GM21447 (cell line): ENCODE data around the gene PRPH.

Experiments
- ATAC-seq: cut with Tn5 transposase; IDR thresholded peaks from one replicate; pipeline ENCODE4 v1.9.1; 2021; ENCODE audit not compliant: unreplicated experiment

Gene PRPH

DNA sequence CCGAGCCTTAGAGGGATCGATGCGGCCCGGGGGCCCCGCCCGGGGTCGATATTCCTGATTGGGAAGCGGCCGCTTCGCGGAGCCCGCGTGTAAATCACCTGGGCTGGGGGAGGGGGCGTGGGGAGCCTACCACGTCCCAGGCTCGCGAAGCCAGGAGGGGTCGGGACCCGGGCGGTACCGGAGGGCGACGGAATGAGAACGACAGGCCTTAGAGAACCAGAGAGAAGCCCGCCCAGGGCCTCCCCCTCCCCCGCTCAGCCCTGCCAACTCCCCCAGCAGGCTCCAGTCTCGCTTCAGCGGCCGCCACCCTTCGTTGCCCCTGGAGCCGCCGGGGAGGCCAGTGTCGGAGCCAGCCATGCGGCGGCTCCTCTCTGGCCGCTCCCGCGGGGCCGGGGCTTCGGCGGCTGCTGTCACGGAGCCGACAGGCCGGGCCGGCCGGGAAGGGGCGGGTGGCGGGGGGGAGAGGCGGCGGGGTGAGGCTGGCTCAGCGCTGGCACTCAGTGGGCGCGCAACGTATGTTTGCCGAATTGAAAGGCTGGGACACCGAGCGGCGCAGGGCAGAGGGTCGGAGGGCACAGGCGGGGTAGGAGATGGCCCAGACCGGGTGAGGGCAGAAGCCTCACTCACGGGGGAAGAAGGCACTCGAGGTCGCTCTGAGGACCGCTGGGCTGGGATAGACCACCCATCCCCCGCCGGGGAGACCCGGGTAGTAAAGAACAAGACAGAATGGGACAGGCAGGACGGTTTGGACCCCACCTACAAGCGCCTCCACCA is 50.3 kb downstream of the PRPH start:
- no peak for ATAC-seq

- no peak for ATAC-seq
Measured at GRCh38 chr12:49345825-49346658, 51.1 kb downstream of the PRPH start.

GRCh38 chr12:49346659-49347310 is 51.8 kb downstream of the PRPH start, which contains the start of gene DNAJC22:
Gene DNAJC22, plus strand, starts transcription at chr12:49346888. Its CDS starts 1,985 bp downstream, at chr12:49348873.
- ATAC-seq = no peak

DNA sequence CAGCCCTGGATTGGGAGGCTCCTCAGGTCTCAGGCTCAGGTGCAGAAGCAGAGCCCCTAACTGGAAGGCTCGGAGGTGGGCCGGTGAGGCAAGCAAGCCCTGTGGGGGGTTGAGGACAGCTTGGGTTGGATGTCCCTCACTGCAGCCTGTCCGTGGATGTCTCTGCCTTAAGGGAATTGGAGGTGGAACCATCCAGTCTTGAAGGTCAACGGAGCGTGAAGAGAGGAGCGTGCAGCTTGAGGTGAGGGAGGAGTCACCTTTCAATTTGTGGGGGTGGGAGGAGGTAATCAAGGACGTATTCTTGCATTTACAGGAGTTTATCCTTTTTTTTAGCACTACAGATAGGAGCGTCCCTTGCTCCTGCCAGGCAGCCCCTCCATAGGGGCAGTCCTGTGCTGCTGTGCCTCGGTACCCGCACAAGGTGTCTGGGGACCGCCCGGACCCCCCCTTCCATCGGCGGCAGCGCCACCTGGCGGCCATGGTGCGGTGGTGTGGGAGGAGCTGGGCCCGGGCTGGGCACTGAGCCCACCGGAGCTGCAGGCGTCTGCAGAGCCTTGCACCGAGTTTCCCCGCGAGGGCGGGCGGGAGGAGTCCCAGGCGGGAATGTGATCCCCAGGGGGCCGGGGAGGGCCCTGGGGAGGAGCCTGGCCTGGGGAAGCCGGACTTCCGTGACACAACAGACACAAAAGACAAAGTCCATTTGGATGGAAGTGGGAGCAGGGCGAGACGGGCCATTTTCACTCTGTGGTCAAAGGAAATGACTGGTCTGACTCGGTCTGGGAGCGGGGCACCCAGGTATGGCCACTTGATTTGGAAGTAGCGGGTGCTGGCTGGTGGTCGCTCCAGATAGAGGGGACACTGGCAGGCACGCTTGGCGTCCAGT is 52.6 kb downstream of the PRPH start:
- ATAC-seq = no peak
